HG02610 (cell line): ENCODE data around the gene INPP5K.
A peak's percentile ranks its signal among the peaks of the same experiment; 100 is the strongest.
"Not testable (repeated sequence)": the region's sequence is repeated elsewhere in the genome, so short reads cannot be mapped to it uniquely, and the experiment has no call there.

Source experiments
- ATAC-seq: cut with Tn5 transposase; IDR thresholded peaks from one replicate; pipeline ENCODE4 v1.9.1; 2021; ENCODE audit warnings: mild to moderate bottlenecking, moderate library complexity; ENCODE audit not compliant: unreplicated experiment

The INPP5K gene

DNA sequence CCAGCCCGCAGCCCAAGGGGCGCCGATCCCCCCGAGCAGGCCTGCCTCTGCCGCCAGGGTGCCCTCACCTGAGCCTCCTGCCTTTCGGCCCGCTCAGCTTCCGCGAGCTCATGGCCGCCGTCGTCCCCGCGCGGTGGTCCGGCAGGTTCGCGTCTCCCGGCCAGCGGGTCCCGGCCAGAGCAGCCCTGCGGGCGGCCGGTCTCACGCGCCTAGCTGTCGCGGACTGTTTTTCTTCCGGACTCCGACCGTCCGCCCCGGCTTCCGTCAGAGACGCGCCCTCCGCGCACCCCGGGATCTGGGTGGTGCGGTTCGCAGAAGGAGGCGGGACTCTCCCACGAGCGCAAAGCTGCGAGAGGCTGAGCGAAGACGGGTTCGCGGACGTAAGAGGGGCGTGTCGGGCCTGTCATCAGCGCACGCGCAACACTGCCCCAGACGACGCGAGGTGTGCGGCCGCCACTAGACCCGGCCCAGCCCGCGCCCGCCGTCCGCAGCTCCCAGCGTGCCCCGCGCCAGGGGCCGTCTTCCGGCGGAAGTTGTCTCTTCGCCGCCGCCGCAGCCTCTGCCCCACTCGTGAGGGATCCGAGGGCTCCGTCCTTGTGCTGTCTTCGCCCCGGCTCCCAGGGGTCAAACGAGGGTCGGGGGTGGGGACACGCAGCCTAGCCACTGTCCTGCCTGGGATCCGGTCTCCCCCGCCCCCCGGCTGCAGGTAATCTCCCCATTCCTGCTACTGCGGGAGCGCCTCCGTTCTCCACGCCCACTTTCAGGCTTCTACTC, at the start of gene INPP5K:
TSS of gene INPP5K (minus strand) at position 225 of the 774 bp plus-strand sequence. CDS start at position 112, 113 bp downstream.
- ATAC-seq = peak; percentile 91

DNA sequence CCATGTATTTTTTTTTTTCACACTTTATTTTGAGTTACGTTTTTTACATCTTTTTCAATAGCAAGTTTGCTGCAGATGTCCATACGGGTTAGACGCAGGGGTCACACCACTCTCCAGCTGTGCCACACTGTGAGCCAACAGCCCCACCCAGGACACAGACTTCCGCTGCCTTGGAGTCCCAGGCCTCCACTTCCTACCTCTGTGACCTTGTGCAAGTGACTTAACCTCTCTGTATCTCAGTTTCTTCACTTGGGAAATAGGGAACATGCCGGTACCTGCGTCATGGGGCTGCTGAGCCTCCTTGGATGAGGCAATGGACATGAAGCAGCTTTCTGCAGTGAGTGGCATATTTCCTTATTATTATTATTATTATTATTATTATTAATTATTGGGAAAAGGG, 49.5 kb upstream of the INPP5K start:
- no peak for ATAC-seq

- no peak for ATAC-seq
These were observed 47.6 kb upstream of the INPP5K start for GRCh38 chr17:1563786-1564613.

DNA sequence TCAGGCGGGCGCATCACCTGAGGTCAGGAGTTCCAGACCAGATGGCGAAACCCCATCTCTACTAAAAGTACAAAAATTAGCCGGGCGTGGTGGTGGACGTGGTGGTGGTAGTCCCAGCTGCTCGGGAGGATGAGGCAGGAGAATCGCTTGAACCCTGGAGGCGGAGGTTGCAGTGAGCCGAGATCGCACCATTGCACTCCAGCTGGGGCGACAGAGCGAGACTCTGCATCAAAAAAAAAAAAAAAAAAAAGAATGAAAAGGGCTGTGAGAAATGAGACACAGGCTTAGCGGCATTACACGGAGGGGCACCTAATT, 47.0 kb upstream of the INPP5K start:
- not testable (repeated sequence) for ATAC-seq

GRCh38 chr17:1562176-1562643, 45.8 kb upstream of the INPP5K start:
- ATAC-seq = peak; percentile 23

DNA sequence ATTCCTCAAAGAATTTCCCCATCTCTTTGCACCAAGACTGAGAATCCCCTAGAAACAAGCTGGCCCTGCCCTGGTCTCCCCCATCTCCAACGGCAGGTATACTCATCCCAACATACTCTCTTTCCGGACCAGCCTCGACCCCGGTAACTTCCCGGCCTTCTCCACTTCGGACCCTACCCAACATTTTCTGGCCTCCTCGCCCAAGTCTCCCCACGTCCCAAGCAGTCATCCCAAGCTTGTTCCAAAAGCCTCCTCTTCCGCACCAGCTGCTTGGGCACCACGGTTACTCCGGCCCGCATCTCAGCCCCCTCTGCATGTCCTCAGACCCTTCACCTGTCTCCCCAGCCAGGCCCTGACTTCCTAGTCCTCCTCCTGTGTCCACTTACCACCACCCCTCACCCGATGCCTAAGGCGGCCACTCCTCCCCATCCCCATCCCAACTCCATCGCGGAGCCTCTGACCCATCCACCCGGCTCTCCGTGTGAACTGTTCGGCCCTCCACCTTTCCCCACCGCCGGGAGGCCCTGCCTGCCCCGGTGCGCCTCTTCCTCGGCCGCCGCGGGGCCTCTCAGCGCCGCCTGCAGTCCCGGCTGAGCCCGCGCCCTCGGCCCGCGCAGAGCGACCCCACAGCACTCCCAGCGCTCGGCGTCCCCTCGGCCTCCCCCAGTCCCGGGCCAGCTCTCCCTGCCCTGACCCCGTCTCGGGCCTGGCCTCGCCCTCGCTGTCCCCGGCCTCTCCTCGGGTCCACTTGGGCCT, 45.2 kb upstream of the INPP5K start:
- no peak for ATAC-seq

DNA sequence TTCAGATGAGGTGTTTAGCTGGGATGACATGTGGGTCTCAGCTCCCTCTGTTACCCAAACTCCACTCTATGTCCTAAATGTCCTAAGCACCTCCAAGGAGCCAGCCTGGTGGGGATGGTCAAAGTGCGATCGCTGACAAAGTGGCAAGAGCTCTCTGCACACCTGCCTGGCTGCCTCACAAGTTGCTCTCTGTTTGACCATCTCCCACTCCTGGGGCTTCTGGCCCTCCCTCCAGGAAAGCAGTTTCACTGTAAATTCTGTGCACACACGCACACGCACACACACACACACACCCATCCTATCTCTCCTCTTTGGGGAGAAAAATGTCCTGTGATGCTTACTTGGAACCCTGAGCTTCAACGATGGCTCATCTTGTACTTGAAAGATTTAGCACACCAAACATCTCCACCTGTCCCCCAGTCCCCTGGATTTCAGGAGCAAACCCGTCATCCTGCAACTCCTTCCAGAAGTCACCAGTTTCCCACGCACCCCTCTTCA, 44.5 kb upstream of the INPP5K start:
- no peak for ATAC-seq

GRCh38 chr17:1560101-1560857, 43.9 kb upstream of the INPP5K start:
- ATAC-seq = no peak

GRCh38 chr17:1559047-1560043, 42.9 kb upstream of the INPP5K start:
- no peak for ATAC-seq

DNA sequence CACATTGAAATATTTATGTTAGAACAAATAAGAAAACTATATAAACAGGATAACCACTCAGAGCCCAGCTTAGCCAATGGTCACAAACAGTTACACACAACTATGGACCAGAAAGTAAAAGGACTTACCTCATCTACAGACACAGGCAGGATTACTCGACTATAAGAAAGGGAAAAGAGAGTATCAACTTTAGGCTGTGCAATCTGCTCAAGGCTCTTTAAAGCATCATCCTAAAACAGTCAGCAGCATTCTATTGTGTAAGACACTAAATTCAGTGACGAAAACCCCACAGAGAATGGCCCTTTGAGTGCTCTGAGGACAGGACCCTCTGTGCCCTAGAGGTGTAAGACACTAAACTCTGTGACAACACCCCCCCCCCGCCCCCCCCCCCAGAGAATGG, 42.0 kb upstream of the INPP5K start:
- ATAC-seq = no peak

DNA sequence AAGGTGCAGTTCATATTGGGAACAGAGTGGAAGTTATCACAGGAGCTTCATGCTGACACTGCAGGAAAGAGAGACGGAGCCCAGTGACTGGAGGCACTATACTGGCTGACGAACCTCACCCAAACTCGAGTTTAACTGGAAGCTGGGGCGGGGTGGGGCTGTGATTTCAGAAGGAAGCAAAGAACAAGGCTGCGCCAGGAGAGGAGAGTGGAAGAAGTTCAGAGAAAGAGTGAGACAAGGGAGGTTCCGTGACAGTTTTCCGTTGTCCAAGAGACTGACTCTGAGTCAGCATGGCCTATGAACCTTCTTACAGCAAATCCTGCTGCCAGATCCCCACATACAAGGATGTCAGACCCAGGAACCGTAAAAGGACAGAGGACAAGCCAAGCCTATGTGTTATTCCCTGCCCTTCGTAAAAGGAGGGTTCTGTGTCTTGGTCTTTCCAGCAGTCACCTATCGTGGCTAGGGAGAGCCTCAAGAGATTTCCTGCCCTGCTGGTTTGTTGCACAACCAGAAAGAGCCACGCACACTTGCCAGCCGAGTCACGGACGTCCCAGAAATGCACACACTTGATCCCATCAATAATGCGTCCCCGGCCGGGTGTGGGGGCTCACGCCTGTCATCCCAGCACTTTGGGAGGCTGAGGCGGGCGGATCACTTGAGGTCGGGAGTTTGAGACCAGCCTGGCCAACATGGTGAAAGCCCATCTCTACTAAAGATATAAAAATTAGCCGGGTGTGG, 41.1 kb upstream of the INPP5K start:
- ATAC-seq = no peak

- peak; percentile 48 for ATAC-seq
These were observed 39.4 kb upstream of the INPP5K start for GRCh38 chr17:1555651-1556471.

DNA sequence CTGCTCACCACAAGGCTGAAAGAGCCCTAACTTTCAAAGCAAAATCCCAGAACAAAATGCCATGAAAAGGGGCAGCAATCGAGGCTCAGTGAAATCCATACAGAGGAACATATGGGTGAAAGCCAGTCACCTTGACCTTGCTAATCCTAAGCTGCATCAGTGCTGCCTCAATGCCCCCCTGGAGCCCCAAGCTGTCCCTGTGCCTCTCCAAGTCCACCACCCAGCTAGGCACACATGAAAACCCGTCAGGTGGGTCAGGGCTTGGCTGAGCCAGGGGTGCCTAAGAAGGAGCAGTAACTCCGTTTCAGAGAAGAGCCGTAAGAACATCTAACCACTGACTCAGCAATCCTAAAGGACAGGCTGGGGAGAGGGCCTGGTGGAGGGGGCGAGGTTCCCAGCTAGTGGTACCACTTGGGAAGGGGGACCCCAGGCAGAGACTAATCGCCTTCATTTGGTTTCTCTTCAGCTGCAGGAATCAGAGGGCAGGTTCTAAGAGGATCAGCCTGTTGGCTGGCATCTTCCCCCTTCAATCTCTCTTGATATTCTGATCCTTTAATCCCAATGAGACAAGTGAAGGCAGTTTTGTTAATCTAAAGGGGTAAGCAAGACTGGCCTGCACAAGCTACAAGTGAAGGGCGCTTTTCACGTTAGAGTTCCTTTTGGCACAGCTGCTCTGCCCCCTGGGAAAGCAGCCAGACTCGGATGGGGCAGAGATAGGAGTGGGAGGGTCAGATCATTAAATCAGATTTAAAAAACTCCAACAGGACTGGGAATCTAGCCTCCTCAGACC, 38.5 kb upstream of the INPP5K start:
- ATAC-seq = no peak

- ATAC-seq = no peak
These were observed 37.2 kb upstream of the INPP5K start for GRCh38 chr17:1553354-1554266.

- no peak for ATAC-seq
These were observed 36.5 kb upstream of the INPP5K start for GRCh38 chr17:1552932-1553331.

DNA sequence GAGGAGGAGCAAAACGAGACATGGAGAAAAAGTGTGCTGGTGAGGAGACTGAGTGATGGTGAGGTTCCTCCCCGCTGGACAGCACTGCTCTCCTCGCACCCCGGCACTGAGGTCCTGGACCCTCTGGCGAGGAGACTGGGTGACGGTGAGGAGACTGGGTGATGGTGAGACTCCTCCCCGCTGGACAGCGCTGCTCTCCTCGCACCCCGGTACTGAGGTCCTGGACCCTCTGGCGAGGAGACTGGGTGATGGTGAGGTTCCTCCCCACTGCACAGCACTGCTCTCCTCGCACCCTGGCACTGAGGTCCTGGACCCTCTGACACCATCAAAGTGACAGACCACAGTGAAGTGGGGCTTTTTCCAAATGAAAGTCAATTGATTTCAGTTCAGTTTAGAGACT, 35.3 kb upstream of the INPP5K start:
- ATAC-seq = no peak
